Measurements from ENCODE around the gene CEL.
A peak's percentile ranks its signal among the peaks of the same experiment; 100 is the strongest.
"Not testable (repeated sequence)": the region's sequence is repeated elsewhere in the genome, so short reads cannot be mapped to it uniquely, and the experiment has no call there.

The CEL gene

GRCh38 chr9:133073086-133074014, 11.6 kb downstream of the CEL start:
- in situ Hi-C loops (cut with MboI; ENCODE audit: low sequenced_read_pairs, unreplicated experiment), result no loop called here
- no peak for TF ChIP-seq CTCF (IDR thresholded peaks at IDR 0.05; ENCODE audit: borderline replicate concordance, control extremely low read depth, extremely low read depth, insufficient read depth, missing control alignments)
- no peak for DNase-seq (ENCODE audit: low spot score)

GRCh38 chr9:133074111-133074651, 12.4 kb downstream of the CEL start:
- no peak for DNase-seq (ENCODE audit: low spot score)
- no peak for TF ChIP-seq CTCF (IDR thresholded peaks at IDR 0.05; ENCODE audit: borderline replicate concordance, control extremely low read depth, extremely low read depth, insufficient read depth, missing control alignments)
- in situ Hi-C loops (cut with MboI; ENCODE audit: low sequenced_read_pairs, unreplicated experiment), result no loop called here

- DNase-seq (ENCODE audit: low spot score), result no peak
These were observed 14.3 kb downstream of the CEL start for GRCh38 chr9:133075925-133076630.

GRCh38 chr9:133076691-133077090, 14.9 kb downstream of the CEL start:
- DNase-seq (ENCODE audit: low spot score), result no peak
- no peak for TF ChIP-seq CTCF (IDR thresholded peaks at IDR 0.05; ENCODE audit: borderline replicate concordance, control extremely low read depth, extremely low read depth, insufficient read depth, missing control alignments)
- in situ Hi-C loops (cut with MboI; ENCODE audit: low sequenced_read_pairs, unreplicated experiment), result no loop called here

More at GRCh38 chr9:133075925-133076630, 14.3 kb downstream of the CEL start:
- in situ Hi-C loops (cut with MboI; ENCODE audit: low sequenced_read_pairs, unreplicated experiment), result no loop called here
- no peak for TF ChIP-seq CTCF (IDR thresholded peaks at IDR 0.05; ENCODE audit: borderline replicate concordance, control extremely low read depth, extremely low read depth, insufficient read depth, missing control alignments)

GRCh38 chr9:133078486-133078885, 16.7 kb downstream of the CEL start:
- no peak for TF ChIP-seq CTCF (IDR thresholded peaks at IDR 0.05; ENCODE audit: borderline replicate concordance, control extremely low read depth, extremely low read depth, insufficient read depth, missing control alignments)
- DNase-seq (ENCODE audit: low spot score), result no peak
- in situ Hi-C loops (cut with MboI; ENCODE audit: low sequenced_read_pairs, unreplicated experiment), result no loop called here

- no peak for TF ChIP-seq CTCF (IDR thresholded peaks at IDR 0.05; ENCODE audit: borderline replicate concordance, control extremely low read depth, extremely low read depth, insufficient read depth, missing control alignments)
- DNase-seq (ENCODE audit: low spot score), result no peak
- in situ Hi-C loops (cut with MboI; ENCODE audit: low sequenced_read_pairs, unreplicated experiment), result no loop called here
These were observed 18.4 kb downstream of the CEL start for GRCh38 chr9:133080161-133080560.

GRCh38 chr9:133080786-133081779, 19.3 kb downstream of the CEL start:
- DNase-seq (ENCODE audit: low spot score); in situ Hi-C loops (cut with MboI; ENCODE audit: low sequenced_read_pairs, unreplicated experiment): not testable (repeated sequence)

GRCh38 chr9:133081957-133082644, 20.3 kb downstream of the CEL start:
- in situ Hi-C loops (cut with MboI; ENCODE audit: low sequenced_read_pairs, unreplicated experiment), result not testable (repeated sequence)
- peak; percentile 21 for DNase-seq (ENCODE audit: low spot score)
